Measurements from ENCODE around the gene LRRC14B.

LRRC14B gene

GRCh38 chr5:152077-152476, 39.2 kb upstream of the LRRC14B start:
- peaks cover 10 to 17% (median 13%) of the 10 kb centered on the region in 5 donors for H3K9me3 ChIP-seq (ENCODE audit: control insufficient read depth in 5 of 5, low read length in 5 of 5)
- H3K4me3 ChIP-seq (ENCODE audit: low read depth in 1 of 5, low read length in 5 of 5) = no peak overlapping the region
- no peaks in the 10 kb centered on the region for H3K4me1 ChIP-seq (ENCODE audit: control insufficient read depth in 5 of 5, insufficient read depth in 5 of 5, low read length in 5 of 5)

GRCh38 chr5:153256-153655, 38.0 kb upstream of the LRRC14B start:
- H3K9ac ChIP-seq (ENCODE audit: low read length in 5 of 5) = no peak overlapping the region
- no peaks in the 10 kb centered on the region for H3K36me3 ChIP-seq (ENCODE audit: control insufficient read depth in 5 of 5, insufficient read depth in 5 of 5, low read length in 5 of 5)
- no peak overlapping the region for H3K27ac ChIP-seq (ENCODE audit: low read depth, low read length)
- H3K4me3 ChIP-seq (ENCODE audit: low read depth in 1 of 5, low read length in 5 of 5) = no peak overlapping the region
- H3K9me3 ChIP-seq (ENCODE audit: control insufficient read depth in 5 of 5, low read length in 5 of 5) = peaks cover 0 to 5% (median 2%) of the 10 kb centered on the region in 5 donors
- no peaks in the 10 kb centered on the region for H3K4me1 ChIP-seq (ENCODE audit: control insufficient read depth in 5 of 5, insufficient read depth in 5 of 5, low read length in 5 of 5)
- H3K27me3 ChIP-seq (ENCODE audit: control insufficient read depth in 5 of 5, insufficient read depth in 4 of 5, low read length in 5 of 5) = peaks cover 0 to 7% (median 2%) of the 10 kb centered on the region in 5 donors

More at GRCh38 chr5:152077-152476, 39.2 kb upstream of the LRRC14B start:
- Histone ChIP-seq H3K27me3 (ENCODE audit: control insufficient read depth in 5 of 5, insufficient read depth in 4 of 5, low read length in 5 of 5) (peaks cover 0 to 4% (median 0%) of the 10 kb centered on the region in 5 donors), H3K36me3 (ENCODE audit: control insufficient read depth in 5 of 5, insufficient read depth in 5 of 5, low read length in 5 of 5) (no peaks in the 10 kb centered on the region), H3K27ac (ENCODE audit: low read depth, low read length) (no peak overlapping the region), H3K9ac (ENCODE audit: low read length in 5 of 5) (no peak overlapping the region)

GRCh38 chr5:154236-154635, 37.1 kb upstream of the LRRC14B start:
- Histone ChIP-seq H3K9me3 (ENCODE audit: control insufficient read depth in 5 of 5, low read length in 5 of 5) (no peaks in the 10 kb centered on the region), H3K4me1 (ENCODE audit: control insufficient read depth in 5 of 5, insufficient read depth in 5 of 5, low read length in 5 of 5) (no peaks in the 10 kb centered on the region), H3K9ac (ENCODE audit: low read length in 5 of 5) (no peak overlapping the region), H3K27ac (ENCODE audit: low read depth, low read length) (no peak overlapping the region), H3K4me3 (ENCODE audit: low read depth in 1 of 5, low read length in 5 of 5) (no peak overlapping the region), H3K36me3 (ENCODE audit: control insufficient read depth in 5 of 5, insufficient read depth in 5 of 5, low read length in 5 of 5) (no peaks in the 10 kb centered on the region), H3K27me3 (ENCODE audit: control insufficient read depth in 5 of 5, insufficient read depth in 4 of 5, low read length in 5 of 5) (peaks cover 0 to 12% (median 2%) of the 10 kb centered on the region in 5 donors)

GRCh38 chr5:154826-155225, 36.5 kb upstream of the LRRC14B start:
- peaks cover 0 to 14% (median 4%) of the 10 kb centered on the region in 5 donors for H3K27me3 ChIP-seq (ENCODE audit: control insufficient read depth in 5 of 5, insufficient read depth in 4 of 5, low read length in 5 of 5)
- H3K9me3 ChIP-seq (ENCODE audit: control insufficient read depth in 5 of 5, low read length in 5 of 5) = no peaks in the 10 kb centered on the region
- H3K27ac ChIP-seq (ENCODE audit: low read depth, low read length) = no peak overlapping the region
- no peaks in the 10 kb centered on the region for H3K4me1 ChIP-seq (ENCODE audit: control insufficient read depth in 5 of 5, insufficient read depth in 5 of 5, low read length in 5 of 5)
- H3K36me3 ChIP-seq (ENCODE audit: control insufficient read depth in 5 of 5, insufficient read depth in 5 of 5, low read length in 5 of 5) = no peaks in the 10 kb centered on the region
- H3K4me3 ChIP-seq (ENCODE audit: low read depth in 1 of 5, low read length in 5 of 5) = no peak overlapping the region
- no peak overlapping the region for H3K9ac ChIP-seq (ENCODE audit: low read length in 5 of 5)

- H3K4me1 ChIP-seq (ENCODE audit: control insufficient read depth in 5 of 5, insufficient read depth in 5 of 5, low read length in 5 of 5) = peaks cover 0 to 3% (median 0%) of the 10 kb centered on the region in 5 donors
- no peak overlapping the region for H3K9ac ChIP-seq (ENCODE audit: low read length in 5 of 5)
- H3K27me3 ChIP-seq (ENCODE audit: control insufficient read depth in 5 of 5, insufficient read depth in 4 of 5, low read length in 5 of 5) = peaks cover 0 to 14% (median 9%) of the 10 kb centered on the region in 5 donors
- no peaks in the 10 kb centered on the region for H3K9me3 ChIP-seq (ENCODE audit: control insufficient read depth in 5 of 5, low read length in 5 of 5)
- H3K4me3 ChIP-seq (ENCODE audit: low read depth in 1 of 5, low read length in 5 of 5) = no peak overlapping the region
- no peaks in the 10 kb centered on the region for H3K36me3 ChIP-seq (ENCODE audit: control insufficient read depth in 5 of 5, insufficient read depth in 5 of 5, low read length in 5 of 5)
- H3K27ac ChIP-seq (ENCODE audit: low read depth, low read length) = no peak overlapping the region
Measured at GRCh38 chr5:155651-156410, 35.5 kb upstream of the LRRC14B start.

- Histone ChIP-seq H3K36me3 (ENCODE audit: control insufficient read depth in 5 of 5, insufficient read depth in 5 of 5, low read length in 5 of 5) (no peaks in the 10 kb centered on the region), H3K27ac (ENCODE audit: low read depth, low read length) (no peak overlapping the region), H3K9ac (ENCODE audit: low read length in 5 of 5) (no peak overlapping the region), H3K4me1 (ENCODE audit: control insufficient read depth in 5 of 5, insufficient read depth in 5 of 5, low read length in 5 of 5) (peaks cover 0 to 3% (median 0%) of the 10 kb centered on the region in 5 donors), H3K9me3 (ENCODE audit: control insufficient read depth in 5 of 5, low read length in 5 of 5) (no peaks in the 10 kb centered on the region), H3K4me3 (ENCODE audit: low read depth in 1 of 5, low read length in 5 of 5) (no peak overlapping the region), H3K27me3 (ENCODE audit: control insufficient read depth in 5 of 5, insufficient read depth in 4 of 5, low read length in 5 of 5) (peaks cover 0 to 15% (median 12%) of the 10 kb centered on the region in 5 donors)
Measured at GRCh38 chr5:156411-157072, 34.8 kb upstream of the LRRC14B start.

GRCh38 chr5:157126-157715, 34.1 kb upstream of the LRRC14B start:
- Histone ChIP-seq H3K9ac (ENCODE audit: low read length in 5 of 5) (no peak overlapping the region), H3K9me3 (ENCODE audit: control insufficient read depth in 5 of 5, low read length in 5 of 5) (no peaks in the 10 kb centered on the region), H3K27ac (ENCODE audit: low read depth, low read length) (no peak overlapping the region), H3K4me3 (ENCODE audit: low read depth in 1 of 5, low read length in 5 of 5) (no peak overlapping the region), H3K27me3 (ENCODE audit: control insufficient read depth in 5 of 5, insufficient read depth in 4 of 5, low read length in 5 of 5) (peaks cover 0 to 18% (median 12%) of the 10 kb centered on the region in 5 donors), H3K36me3 (ENCODE audit: control insufficient read depth in 5 of 5, insufficient read depth in 5 of 5, low read length in 5 of 5) (no peaks in the 10 kb centered on the region), H3K4me1 (ENCODE audit: control insufficient read depth in 5 of 5, insufficient read depth in 5 of 5, low read length in 5 of 5) (peaks cover 0 to 3% (median 0%) of the 10 kb centered on the region in 5 donors)

- peaks cover 0 to 3% (median 0%) of the 10 kb centered on the region in 5 donors for H3K4me1 ChIP-seq (ENCODE audit: control insufficient read depth in 5 of 5, insufficient read depth in 5 of 5, low read length in 5 of 5)
- H3K27me3 ChIP-seq (ENCODE audit: control insufficient read depth in 5 of 5, insufficient read depth in 4 of 5, low read length in 5 of 5) = peaks cover 0 to 18% (median 12%) of the 10 kb centered on the region in 5 donors
- H3K9me3 ChIP-seq (ENCODE audit: control insufficient read depth in 5 of 5, low read length in 5 of 5) = no peaks in the 10 kb centered on the region
- no peak overlapping the region for H3K27ac ChIP-seq (ENCODE audit: low read depth, low read length)
- no peak overlapping the region for H3K4me3 ChIP-seq (ENCODE audit: low read depth in 1 of 5, low read length in 5 of 5)
- H3K9ac ChIP-seq (ENCODE audit: low read length in 5 of 5) = no peak overlapping the region
- H3K36me3 ChIP-seq (ENCODE audit: control insufficient read depth in 5 of 5, insufficient read depth in 5 of 5, low read length in 5 of 5) = no peaks in the 10 kb centered on the region
Measured at GRCh38 chr5:157801-158200, 33.5 kb upstream of the LRRC14B start.

GRCh38 chr5:158807-159447, 32.4 kb upstream of the LRRC14B start:
- Histone ChIP-seq H3K36me3 (ENCODE audit: control insufficient read depth in 5 of 5, insufficient read depth in 5 of 5, low read length in 5 of 5) (no peaks in the 10 kb centered on the region), H3K4me3 (ENCODE audit: low read depth in 1 of 5, low read length in 5 of 5) (no peak overlapping the region), H3K4me1 (ENCODE audit: control insufficient read depth in 5 of 5, insufficient read depth in 5 of 5, low read length in 5 of 5) (peaks cover 0 to 3% (median 0%) of the 10 kb centered on the region in 5 donors), H3K27ac (ENCODE audit: low read depth, low read length) (no peak overlapping the region), H3K9me3 (ENCODE audit: control insufficient read depth in 5 of 5, low read length in 5 of 5) (no peaks in the 10 kb centered on the region), H3K9ac (ENCODE audit: low read length in 5 of 5) (no peak overlapping the region), H3K27me3 (ENCODE audit: control insufficient read depth in 5 of 5, insufficient read depth in 4 of 5, low read length in 5 of 5) (peaks cover 0 to 18% (median 12%) of the 10 kb centered on the region in 5 donors)
